Stimulated activated CD4-positive, alpha-beta T cell treated with anti-CD3 and anti-CD28 coated beads, Interleukin-1b, Interleukin-23, amount 100 ng/mL, for 4 hours (primary cell): Measurements from ENCODE around the gene ZNF839.
"Not testable (repeated sequence)": the region's sequence is repeated elsewhere in the genome, so short reads cannot be mapped to it uniquely, and the experiment has no call there.

Experiments used
- DNase-seq, 2 donors: peaks; one replicate each; pipeline ENCODE4 v3.0.0-alpha.2; 2020; ENCODE audit warnings: low read depth in 2 of 2

The ZNF839 gene

GRCh38 chr14:102314242-102315011 is 5.1 kb upstream of the ZNF839 start:
- DNase-seq: peak; percentile 75 to 76

- no peak for DNase-seq
These were observed 4.4 kb upstream of the ZNF839 start for GRCh38 chr14:102315121-102315520.

GRCh38 chr14:102316338-102316742 is 3.2 kb upstream of the ZNF839 start:
- DNase-seq: no peak

GRCh38 chr14:102316743-102317563 is 2.6 kb upstream of the ZNF839 start:
- DNase-seq: peak; percentile 95 to 99

- DNase-seq: no peak
These were observed 1.8 kb upstream of the ZNF839 start for GRCh38 chr14:102317564-102318248.

GRCh38 chr14:102318781-102319276 is 717 bp upstream of the ZNF839 start:
- no peak for DNase-seq

GRCh38 chr14:102320033-102320660 is 601 bp downstream of the ZNF839 start:
- peak in 1 of 2 donors; percentile 37 for DNase-seq

- DNase-seq: no peak
These were observed 1.3 kb downstream of the ZNF839 start for GRCh38 chr14:102320671-102321455.

- no peak for DNase-seq
These were observed 2.2 kb downstream of the ZNF839 start for GRCh38 chr14:102321456-102322422.

- no peak for DNase-seq
These were observed 3.6 kb downstream of the ZNF839 start for GRCh38 chr14:102323102-102323501.

DNA sequence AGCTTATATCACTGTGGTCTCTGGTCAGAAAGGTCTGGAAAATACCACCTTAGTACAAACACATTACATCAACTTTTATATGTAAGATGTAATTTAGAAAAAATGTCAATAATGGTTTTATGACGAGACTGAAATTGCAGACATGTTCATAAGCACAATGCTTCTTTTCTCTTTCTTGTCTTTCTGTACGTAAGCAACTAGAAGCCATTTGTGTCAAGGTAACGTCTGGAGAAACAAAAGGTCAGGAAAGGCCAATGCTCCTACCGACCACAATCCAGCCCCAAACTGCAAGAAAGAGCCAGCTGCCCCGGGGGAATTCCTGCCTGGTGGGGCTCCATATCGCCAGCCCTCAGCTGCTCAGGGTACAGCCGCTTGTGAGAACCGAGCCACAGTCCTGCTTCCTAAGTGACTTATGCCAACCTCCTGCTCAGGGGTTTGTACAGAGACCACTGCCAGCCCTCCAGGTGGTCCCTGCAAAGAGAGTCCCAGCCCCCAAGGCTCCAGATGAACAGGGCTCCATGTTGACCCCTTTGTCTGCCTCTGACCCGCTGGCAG is 6.3 kb downstream of the ZNF839 start:
- DNase-seq: no peak

- no peak for DNase-seq
These were observed 7.0 kb downstream of the ZNF839 start for GRCh38 chr14:102326583-102326982.

DNA sequence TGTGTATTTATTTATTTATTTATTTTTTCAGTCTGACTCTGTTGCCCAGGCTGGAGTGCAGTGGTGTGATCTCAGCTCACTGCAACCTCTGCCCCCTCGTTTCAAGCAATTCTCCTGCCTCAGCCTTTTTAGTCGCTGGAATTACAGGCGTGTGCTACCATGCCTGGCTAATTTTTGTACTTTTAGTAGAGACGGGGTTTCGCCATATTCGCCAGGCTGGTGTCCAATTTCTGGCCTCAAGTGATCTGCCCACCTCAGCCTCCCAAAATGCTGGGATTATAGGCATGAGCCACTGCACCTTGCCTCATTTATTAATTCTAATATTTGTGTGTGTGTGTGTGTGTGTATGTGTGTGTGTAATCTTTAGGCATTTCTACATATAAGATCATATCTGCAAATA is 9.8 kb downstream of the ZNF839 start:
- DNase-seq: not testable (repeated sequence)

DNA sequence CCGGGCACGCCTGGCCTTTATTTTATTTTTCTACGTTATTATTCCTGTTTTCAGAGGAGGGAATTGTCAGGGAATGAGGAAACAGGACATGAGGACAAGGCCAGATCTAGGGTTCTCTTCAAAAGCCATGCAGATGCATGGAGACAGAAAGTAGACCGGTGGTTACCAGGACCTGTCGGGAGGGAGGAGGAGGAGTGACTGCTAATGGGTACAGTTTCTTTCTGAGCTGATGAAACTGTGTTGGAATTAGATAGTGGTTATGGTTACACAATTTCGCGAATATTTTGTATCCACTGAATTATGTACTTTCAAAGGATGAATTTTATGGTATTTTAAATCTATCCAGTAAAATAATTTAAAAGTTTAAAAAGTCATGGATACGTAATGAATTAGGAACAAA is 11.3 kb downstream of the ZNF839 start:
- no peak for DNase-seq

- no peak for DNase-seq
These were observed 13.8 kb downstream of the ZNF839 start for GRCh38 chr14:102333390-102333789.

GRCh38 chr14:102333795-102334705 is 14.5 kb downstream of the ZNF839 start:
- no peak for DNase-seq

DNA sequence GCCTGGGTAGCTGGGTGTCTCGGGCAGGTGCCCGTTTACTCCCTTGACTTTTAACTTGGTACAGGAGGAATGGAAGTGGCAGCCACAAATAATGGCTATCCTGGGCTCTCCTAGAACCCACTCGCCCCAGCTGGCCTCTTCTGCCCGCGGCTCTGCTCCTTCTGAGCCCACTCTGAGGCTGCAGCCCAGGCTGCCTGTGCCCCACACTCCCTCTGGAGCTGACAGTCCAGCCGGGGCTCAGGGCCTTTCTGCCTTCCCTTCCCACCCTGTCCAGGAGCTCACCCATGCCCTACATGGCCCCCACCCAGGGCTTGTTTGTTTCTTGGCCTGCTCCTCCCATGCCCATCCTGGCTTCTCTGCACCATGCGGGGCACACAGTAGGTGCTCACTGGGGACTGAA is 15.6 kb downstream of the ZNF839 start:
- DNase-seq: no peak

- DNase-seq: no peak
These were observed 19.2 kb downstream of the ZNF839 start for GRCh38 chr14:102338724-102339123.
